ENCODE measurements around the gene GABRA1. TPM values are rescaled to one million over a fixed set of nuclear protein-coding genes. Genes with fewer than 3 reads are reported as not detected.

Gene GABRA1
- total RNA-seq, 1 donor from 2014 or later, result not detected

DNA sequence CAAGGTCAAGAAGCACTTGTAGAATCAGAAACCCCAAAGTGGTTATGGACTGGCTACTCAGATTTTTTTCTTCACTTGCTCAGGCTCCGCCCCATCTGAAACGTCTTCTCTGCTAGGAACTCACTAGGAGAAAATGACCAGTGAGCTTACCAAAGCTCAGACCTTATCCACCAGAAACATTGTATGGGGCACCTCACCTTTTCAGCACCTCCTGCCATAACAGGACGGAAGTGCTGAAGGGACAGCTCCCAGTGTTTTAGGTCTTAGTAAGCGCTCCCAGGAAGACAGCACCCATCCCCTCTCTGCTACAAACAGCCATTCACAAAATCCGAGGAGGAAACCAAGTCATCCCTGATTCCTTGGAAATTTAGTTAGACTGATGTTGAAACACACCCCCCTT lies 1.2 kb upstream of the GABRA1 start:
- H3F3A ChIP-seq (ENCODE audit: low read depth), result no peaks in the 10 kb centered on the region
- no peaks in the 10 kb centered on the region for H3K36me3 ChIP-seq
- peak; percentile 86 for DNase-seq (ENCODE audit: low spot score)
- H3K4me3 ChIP-seq, result peak overlapping the region; percentile 44
- peaks cover 42% of the 10 kb centered on the region for H3K27me3 ChIP-seq
- no peak overlapping the region for H3K9ac ChIP-seq
- H3K36me3 Mint-ChIP-seq, result no peaks in the 10 kb centered on the region
- H3K4me1 Mint-ChIP-seq, result peaks cover 22% of the 10 kb centered on the region
- no peak overlapping the region for H3K27ac ChIP-seq
- no peaks in the 10 kb centered on the region for H3K9me3 ChIP-seq (ENCODE audit: low read depth)
- H3K27ac Mint-ChIP-seq, result no peak overlapping the region
- H3K4me2 ChIP-seq, result peak overlapping the region; percentile 81
- peaks cover 11% of the 10 kb centered on the region for H3K4me1 ChIP-seq
- no peak overlapping the region for H2AFZ ChIP-seq (replicated peaks)
- H3K27me3 Mint-ChIP-seq (ENCODE audit: insufficient read depth, low read depth), result peaks cover 33% of the 10 kb centered on the region
- peaks cover 12% of the 10 kb centered on the region for H4K20me1 ChIP-seq (ENCODE audit: low read depth)
- peak overlapping the region; percentile 84 for H3K4me3 Mint-ChIP-seq
- H3K9me3 Mint-ChIP-seq, result no peaks in the 10 kb centered on the region
- TF ChIP-seq, protein P1, sequence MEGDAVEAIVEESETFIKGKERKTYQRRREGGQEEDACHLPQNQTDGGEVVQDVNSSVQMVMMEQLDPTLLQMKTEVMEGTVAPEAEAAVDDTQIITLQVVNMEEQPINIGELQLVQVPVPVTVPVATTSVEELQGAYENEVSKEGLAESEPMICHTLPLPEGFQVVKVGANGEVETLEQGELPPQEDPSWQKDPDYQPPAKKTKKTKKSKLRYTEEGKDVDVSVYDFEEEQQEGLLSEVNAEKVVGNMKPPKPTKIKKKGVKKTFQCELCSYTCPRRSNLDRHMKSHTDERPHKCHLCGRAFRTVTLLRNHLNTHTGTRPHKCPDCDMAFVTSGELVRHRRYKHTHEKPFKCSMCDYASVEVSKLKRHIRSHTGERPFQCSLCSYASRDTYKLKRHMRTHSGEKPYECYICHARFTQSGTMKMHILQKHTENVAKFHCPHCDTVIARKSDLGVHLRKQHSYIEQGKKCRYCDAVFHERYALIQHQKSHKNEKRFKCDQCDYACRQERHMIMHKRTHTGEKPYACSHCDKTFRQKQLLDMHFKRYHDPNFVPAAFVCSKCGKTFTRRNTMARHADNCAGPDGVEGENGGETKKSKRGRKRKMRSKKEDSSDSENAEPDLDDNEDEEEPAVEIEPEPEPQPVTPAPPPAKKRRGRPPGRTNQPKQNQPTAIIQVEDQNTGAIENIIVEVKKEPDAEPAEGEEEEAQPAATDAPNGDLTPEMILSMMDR (IDR thresholded peaks at IDR 0.05), result no peak
- TF ChIP-seq EZH2 (IDR thresholded peaks at IDR 0.05) (no peak), EZH2phosphoT487 (IDR thresholded peaks at IDR 0.05) (no peak)
- no peaks in the 10 kb centered on the region for H3K79me2 ChIP-seq (ENCODE audit: low read depth)

DNA sequence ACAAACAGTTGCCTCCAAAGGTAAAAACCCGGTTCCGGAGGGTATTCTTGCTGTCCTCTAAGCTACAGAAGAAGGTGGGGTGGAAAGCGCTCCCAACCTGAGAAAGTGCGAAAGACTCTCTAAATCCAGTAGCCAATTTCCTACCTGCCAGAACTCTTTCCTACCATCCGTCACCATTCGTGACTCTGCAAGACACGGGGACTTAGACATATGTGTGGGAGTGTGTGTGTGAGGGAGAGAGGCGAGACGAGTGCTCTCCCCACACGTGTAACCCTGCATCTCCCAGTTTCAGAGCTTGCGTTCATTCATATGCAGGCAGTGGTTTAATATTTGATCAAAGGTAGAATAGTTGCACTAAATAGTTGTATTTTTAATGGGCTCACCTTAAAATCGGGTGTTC lies 473 bp upstream of the GABRA1 start:
- Histone ChIP-seq H3K4me2 (peak overlapping the region; percentile 81), H3K27me3 (peaks cover 42% of the 10 kb centered on the region), H3K9me3 (ENCODE audit: low read depth) (no peaks in the 10 kb centered on the region), H3K9ac (no peak overlapping the region), H3K27ac (no peak overlapping the region), H3K4me1 (peaks cover 11% of the 10 kb centered on the region), H3K36me3 (no peaks in the 10 kb centered on the region), H2AFZ (replicated peaks) (no peak overlapping the region), H4K20me1 (ENCODE audit: low read depth) (peaks cover 12% of the 10 kb centered on the region), H3F3A (ENCODE audit: low read depth) (no peaks in the 10 kb centered on the region), H3K79me2 (ENCODE audit: low read depth) (no peaks in the 10 kb centered on the region), H3K4me3 (peak overlapping the region; percentile 44)
- peaks cover 33% of the 10 kb centered on the region for H3K27me3 Mint-ChIP-seq (ENCODE audit: insufficient read depth, low read depth)
- peak; percentile 14 for DNase-seq (ENCODE audit: low spot score)
- H3K9me3 Mint-ChIP-seq, result no peaks in the 10 kb centered on the region
- H3K36me3 Mint-ChIP-seq, result no peaks in the 10 kb centered on the region
- H3K27ac Mint-ChIP-seq, result no peak overlapping the region
- H3K4me1 Mint-ChIP-seq, result peaks cover 22% of the 10 kb centered on the region
- TF ChIP-seq EZH2phosphoT487 (IDR thresholded peaks at IDR 0.05), result no peak
- TF ChIP-seq, protein P1 (IDR thresholded peaks at IDR 0.05), result no peak
- TF ChIP-seq EZH2 (IDR thresholded peaks at IDR 0.05), result peak; percentile 60
- peak overlapping the region; percentile 84 for H3K4me3 Mint-ChIP-seq

DNA sequence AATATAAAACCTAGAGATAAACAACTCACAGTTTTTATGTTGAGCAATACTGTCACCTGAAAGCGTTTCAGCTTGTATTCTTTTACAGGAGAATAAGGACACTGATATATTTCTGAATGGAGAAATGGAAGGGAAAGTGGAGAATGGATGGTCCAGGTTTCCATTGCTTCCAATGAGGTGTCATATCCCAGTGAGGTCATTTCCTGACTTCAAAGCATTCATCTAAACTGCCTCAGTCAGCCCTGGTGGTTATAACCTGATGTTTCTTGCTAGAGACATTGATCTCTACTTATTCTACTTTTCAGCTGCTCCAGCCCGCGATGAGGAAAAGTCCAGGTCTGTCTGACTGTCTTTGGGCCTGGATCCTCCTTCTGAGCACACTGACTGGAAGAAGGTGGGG lies 2.6 kb downstream of the GABRA1 start:
- H4K20me1 ChIP-seq (ENCODE audit: low read depth), result peaks cover 12% of the 10 kb centered on the region
- Mint-ChIP-seq H3K27me3 (ENCODE audit: insufficient read depth, low read depth) (peaks cover 33% of the 10 kb centered on the region), H3K9me3 (no peaks in the 10 kb centered on the region), H3K36me3 (no peaks in the 10 kb centered on the region), H3K4me3 (no peak overlapping the region), H3K4me1 (peaks cover 22% of the 10 kb centered on the region), H3K27ac (no peak overlapping the region)
- no peak overlapping the region for H3K4me3 ChIP-seq
- H3K4me1 ChIP-seq, result peaks cover 11% of the 10 kb centered on the region
- no peak overlapping the region for H3K9ac ChIP-seq
- DNase-seq (ENCODE audit: low spot score), result no peak
- no peaks in the 10 kb centered on the region for H3K9me3 ChIP-seq (ENCODE audit: low read depth)
- no peaks in the 10 kb centered on the region for H3F3A ChIP-seq (ENCODE audit: low read depth)
- H3K4me2 ChIP-seq, result no peak overlapping the region
- peaks cover 42% of the 10 kb centered on the region for H3K27me3 ChIP-seq
- no peaks in the 10 kb centered on the region for H3K79me2 ChIP-seq (ENCODE audit: low read depth)
- no peak overlapping the region for H3K27ac ChIP-seq
- TF ChIP-seq EZH2phosphoT487 (IDR thresholded peaks at IDR 0.05) (no peak), EZH2 (IDR thresholded peaks at IDR 0.05) (no peak)
- TF ChIP-seq, protein P1 (IDR thresholded peaks at IDR 0.05), result no peak
- H3K36me3 ChIP-seq, result no peaks in the 10 kb centered on the region
- no peak overlapping the region for H2AFZ ChIP-seq (replicated peaks)

All from neural progenitor cell (in vitro differentiated cells).